Thyroid gland (tissue), 4 donors: ENCODE results near the gene AFAP1L2.

Source experiments
- CTCF ChIP-seq, 6 experiments: fragments of 200-600 bp in 3 of 6; fragments of 450-650 bp in 3 of 6; sonication (generic) in 3 of 6; IDR thresholded peaks; one replicate each; pipeline ENCODE4 v1.5.1; 2016 to 2019; ENCODE audit warnings: antibody characterized with exemption in 6 of 6, mild to moderate bottlenecking in 2 of 6, inconsistent platforms in 1 of 6, moderate library complexity in 1 of 6
- POLR2A ChIP-seq, 2 donors: fragments of 450-650 bp; IDR thresholded peaks; one replicate each; pipeline ENCODE4 v1.6.1; 2017; ENCODE audit warnings: antibody characterized with exemption in 2 of 2, mild to moderate bottlenecking in 2 of 2, moderate library complexity in 1 of 2

- no peak for TF ChIP-seq CTCF (IDR thresholded peaks at IDR 0.05)
- TF ChIP-seq POLR2A (IDR thresholded peaks at IDR 0.05) = no peak
These were observed 121.2 kb downstream of the AFAP1L2 start for GRCh38 chr10:114283091-114283490.
